Activated CD4-positive, CD25-positive, alpha-beta regulatory T cell treated with anti-CD3 and anti-CD28 coated beads, Interleukin-2, amount 50 U/mL, for 24 hours (primary cell): Measurements from ENCODE around the gene RGS18.
"Not testable (repeated sequence)": the region's sequence is repeated elsewhere in the genome, so short reads cannot be mapped to it uniquely, and the experiment has no call there.

Experiments
- ATAC-seq, 2 donors: fragments of 150-1000 bp; cut with Tn5 transposase; one replicate each; pipeline ENCODE4 v1.10.0; 2021; ENCODE audit warnings: mild to moderate bottlenecking in 1 of 2, moderate library complexity in 1 of 2

RGS18 gene, protein sequence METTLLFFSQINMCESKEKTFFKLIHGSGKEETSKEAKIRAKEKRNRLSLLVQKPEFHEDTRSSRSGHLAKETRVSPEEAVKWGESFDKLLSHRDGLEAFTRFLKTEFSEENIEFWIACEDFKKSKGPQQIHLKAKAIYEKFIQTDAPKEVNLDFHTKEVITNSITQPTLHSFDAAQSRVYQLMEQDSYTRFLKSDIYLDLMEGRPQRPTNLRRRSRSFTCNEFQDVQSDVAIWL

DNA sequence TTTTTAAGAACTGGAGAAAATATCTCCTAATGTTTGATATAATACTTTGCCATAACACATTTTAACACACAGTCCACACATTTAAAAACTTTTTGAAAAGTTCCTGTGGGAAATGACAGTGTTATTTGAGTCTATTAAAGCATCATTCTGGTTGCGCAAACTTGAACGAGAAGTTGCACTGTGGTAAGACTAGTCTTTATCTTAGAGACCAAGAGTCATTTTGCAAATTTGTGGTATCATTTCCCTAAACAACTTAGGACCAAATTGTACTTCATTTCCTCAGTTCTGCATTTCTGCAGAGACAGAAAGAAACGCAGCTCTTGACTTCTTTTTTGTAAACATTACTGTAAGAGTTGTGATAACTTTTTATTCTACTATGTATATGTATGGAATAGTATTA lies at the start of gene RGS18:
RGS18 (plus strand) TSS at position 282 of the 400 bp plus-strand sequence. CDS start 176 bp downstream, outside the sequence.
- no peak for ATAC-seq

DNA sequence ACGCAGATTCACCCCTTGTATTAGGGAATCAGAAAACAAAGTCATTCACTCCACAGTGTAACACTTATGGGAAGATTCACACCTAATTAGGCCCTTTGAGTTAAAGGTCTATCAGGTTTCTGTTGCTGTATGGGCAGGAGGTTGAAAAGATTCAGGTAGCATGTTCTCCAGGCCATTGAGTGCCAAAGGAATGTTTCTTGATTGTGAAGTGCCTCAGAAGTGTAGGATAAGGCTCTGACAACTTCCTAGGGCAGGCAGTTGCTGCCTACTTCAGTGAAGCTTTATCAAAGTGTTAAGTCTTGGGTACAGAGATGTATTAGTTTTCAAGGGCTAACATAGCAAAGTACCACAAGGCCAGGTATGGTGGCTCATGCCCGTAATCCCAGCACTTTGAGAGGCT lies 48.7 kb upstream of the RGS18 start:
- ATAC-seq = no peak

DNA sequence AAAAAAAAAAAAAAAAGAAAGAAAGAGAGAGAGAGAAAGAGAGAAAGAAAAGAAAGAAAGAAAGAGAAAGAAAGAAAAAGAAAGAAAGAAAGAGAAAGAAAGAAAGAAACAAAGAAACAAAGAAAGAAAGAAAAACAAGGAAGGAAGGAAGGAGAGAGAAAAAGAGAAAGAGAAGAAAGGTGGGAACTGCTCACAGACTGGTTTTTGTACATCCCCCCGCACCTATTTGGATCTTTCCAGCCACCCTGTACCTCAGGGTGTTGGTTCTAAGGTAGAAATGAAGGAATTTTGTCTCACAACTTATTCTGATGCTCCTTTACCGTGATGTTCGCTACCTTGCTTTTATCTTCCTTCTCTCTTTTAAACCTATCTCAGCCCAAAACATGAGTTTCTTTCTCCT lies 43.3 kb upstream of the RGS18 start:
- no peak for ATAC-seq

DNA sequence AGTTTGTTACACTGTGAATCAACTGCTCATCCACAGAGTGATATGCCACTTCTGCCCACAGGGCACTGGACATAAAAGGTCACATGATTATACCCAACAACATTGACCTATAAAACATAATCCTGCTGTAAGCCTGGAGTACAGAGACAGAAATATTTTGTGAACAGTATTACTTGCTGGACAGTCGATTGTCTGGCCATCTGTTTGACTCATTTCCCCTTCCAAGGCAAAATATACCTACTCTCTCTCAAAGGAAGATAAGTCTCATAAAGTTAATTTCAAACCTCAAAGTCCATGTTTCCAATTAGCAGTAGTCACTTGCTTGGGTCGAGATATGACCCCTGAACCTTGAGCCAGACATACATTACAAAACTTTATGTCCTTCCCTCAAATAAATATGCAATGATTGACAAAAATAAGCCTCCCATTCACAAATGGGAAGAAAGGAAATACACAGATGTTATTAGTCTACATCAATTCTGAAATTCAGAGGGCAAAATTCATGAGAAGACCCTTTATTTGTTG lies 39.3 kb upstream of the RGS18 start:
- no peak for ATAC-seq

DNA sequence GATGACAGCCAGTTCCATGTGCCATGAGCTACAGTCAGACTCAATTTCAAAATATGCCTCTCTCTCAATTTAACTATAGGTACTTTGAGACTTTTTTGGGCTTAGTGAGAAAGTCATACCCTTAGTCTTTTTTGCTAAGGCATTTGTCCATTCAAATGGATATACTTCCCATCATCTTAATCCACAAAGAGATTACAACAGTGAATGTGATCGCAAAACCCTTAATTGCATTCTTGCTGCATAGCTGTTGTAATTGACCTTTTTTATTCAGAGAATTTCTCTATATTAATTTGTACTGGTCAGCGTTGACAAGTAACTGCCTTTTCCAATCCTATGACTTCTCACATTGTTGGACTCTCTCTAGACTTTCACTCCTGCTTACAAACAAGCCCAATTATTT lies 38.6 kb upstream of the RGS18 start:
- ATAC-seq = no peak

DNA sequence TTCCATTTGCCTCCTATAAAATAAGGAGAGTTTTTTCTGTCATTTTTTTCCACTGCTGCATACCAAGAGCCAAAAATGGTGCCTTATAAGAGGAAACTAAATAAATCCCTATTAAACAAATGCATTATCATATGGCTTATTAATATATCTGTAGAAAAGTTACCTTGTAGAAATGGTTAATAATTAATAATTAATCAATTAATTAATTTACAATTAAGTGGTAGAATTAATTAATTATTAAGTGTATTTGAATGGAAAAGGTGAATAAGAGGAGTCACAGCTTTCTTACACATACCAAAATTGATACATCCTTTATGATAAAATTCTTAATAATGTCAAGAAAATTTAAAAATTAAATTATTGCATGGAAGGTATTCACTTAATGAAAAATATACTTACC lies 35.6 kb upstream of the RGS18 start:
- no peak for ATAC-seq

DNA sequence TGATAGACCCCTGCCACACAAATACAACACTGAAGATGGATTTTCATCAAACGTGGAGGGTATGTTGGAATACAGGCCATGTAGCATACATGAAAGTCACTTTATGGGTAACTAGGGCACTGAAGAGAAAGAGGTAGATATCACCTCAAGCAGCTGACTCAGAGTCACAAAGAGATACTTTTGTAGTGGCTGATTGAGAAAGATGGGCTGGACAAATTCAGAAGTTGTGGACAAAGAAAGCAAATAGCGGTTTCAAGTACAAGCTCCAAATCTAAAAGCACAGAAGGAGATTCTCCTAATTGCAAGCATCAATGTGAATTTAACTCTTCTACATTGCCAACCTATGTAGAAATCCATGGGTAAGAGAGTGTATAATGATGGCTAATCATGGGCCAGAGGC lies 35.0 kb upstream of the RGS18 start:
- no peak for ATAC-seq

DNA sequence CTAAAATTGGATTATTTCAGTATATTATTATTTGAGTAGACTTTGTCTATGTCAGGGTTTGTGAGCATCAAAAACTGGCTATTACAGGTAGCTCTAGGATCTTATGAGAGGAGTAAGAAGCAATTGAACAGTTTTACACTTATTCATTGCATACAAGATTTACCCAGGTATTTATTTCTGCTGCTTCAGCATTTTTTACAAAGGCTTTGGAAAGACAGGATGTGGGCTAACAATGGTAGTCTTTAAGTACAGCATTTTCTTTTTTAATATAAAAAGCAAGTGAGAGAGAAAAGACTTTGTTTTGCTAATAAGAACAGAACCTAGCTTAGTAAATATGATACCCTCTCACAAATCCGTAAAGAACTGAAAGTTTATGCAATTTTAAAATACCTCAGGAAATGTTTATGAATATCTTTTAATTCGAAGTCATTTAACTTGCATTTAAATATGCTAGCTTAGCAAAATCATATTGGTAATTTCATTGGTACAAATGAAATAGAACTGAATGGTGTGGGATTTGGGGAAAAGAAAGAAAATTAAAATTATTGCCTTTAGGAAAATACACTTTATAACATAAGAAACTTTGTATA lies 32.1 kb upstream of the RGS18 start:
- ATAC-seq = no peak

DNA sequence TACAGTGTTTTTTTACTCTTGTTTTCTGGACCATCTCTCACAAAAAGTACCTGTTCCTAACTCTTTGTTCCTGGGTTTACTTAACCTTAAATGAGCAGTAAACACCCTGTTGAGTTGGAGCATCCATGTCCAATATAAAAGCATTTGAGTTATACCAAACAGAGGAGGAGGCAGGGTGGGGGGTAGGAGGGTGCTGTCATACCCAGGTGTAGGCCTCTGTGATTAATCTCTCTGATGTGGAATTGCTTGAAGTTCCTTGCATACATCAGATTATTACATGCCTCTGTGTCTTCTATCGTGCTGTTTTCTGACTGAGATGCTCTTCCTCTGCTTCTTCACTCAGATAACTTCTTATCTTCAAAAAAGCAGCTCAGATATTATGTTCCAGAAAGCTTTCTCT lies 28.1 kb upstream of the RGS18 start:
- no peak for ATAC-seq

DNA sequence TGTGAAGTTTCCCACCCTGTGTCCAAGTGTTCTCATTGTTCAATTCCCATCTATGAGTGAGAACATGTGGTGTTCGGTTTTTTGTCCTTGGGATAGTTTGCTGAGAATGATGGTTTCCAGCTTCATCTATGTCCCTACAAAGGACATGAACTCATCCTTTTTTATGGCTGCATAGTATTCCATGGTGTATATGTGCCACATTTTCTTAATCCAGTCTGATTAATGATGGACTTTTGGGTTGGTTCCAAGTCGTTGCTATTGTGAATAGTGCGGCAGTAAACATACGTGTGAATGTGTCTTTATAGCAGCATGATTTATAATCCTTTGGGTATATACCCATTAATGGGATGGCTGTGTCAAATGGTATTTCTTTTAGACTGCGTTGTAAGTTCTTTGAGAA lies 27.4 kb upstream of the RGS18 start:
- ATAC-seq = not testable (repeated sequence)

DNA sequence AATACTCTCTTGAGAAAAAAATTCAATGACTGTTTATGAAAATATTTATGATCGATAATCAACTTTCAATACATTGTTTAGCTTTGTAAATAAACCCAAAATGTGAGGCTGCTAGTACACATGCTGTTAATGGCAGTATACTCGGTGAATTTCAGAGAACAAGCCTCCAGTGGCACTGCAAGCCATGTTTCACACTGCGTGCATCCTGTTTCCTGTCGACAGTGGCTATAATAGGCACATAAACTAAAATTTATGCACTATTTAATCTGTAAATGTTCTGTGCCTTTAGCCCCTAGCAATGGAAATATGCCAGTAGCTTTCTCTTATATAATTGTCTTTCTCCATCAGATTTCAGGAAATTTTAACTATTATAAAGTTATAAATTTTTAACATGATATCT lies 26.3 kb upstream of the RGS18 start:
- ATAC-seq = no peak

DNA sequence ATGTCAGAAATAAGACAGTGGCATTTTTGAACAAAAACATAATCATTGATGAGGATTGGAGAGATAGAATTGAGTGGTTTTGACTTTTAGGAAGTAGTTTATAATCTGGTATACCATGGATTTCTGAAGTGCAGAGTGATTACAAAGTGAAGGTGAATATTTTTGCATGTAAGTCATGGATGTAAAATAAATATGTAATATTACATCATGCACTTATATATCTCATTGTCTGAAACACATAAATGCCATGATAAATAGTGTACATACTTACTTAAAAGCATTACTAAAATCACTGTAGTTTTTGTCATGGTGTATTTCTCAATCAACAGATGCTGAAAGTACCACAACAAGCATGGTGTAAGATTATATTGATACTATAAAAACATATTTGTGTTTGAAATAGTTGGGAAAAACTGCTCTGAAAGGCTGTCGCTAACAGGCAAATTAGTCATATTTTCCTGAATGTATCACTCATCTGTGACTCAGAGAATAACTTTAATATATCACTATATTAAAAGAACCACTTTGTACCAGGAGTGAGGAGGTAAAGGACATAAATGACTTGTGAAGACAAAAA lies 24.8 kb upstream of the RGS18 start:
- ATAC-seq = no peak

DNA sequence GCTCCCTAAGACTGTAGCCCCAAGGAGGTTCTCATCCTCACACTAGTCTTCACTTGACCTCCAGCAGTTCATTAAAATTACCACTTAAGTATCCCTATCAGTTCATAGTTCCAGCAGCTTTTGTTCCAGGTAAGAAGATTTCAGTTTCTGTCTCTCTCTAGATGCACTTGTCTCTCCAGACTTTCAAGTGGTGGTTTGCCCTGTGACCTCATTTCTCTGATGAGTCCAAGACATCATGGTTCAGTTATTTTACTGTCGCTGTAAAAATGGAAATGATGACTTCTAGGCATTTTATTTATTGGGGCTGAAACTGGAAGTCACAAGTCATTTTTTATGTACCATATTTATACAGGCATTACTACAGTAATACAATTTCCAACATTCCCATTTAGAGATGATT lies 17.9 kb upstream of the RGS18 start:
- no peak for ATAC-seq

DNA sequence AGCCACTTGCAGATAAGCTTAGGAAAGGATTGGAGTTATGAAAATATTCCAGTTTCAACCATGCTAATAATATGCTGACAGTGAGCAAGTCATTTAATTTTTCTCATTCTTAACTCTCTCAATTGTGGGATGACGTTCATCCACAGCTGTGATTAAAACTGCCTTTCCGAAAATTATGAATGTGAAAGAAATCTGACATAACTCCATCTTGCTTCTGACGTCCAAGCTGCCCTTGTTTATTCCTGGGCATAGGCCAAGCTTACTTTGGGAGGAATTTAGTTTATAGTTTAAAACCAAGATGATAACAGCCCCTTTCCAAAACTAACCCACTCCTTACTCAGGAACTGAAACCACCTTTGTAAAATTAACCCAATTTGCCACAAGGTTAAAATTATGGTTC lies 11.0 kb upstream of the RGS18 start:
- ATAC-seq = no peak

DNA sequence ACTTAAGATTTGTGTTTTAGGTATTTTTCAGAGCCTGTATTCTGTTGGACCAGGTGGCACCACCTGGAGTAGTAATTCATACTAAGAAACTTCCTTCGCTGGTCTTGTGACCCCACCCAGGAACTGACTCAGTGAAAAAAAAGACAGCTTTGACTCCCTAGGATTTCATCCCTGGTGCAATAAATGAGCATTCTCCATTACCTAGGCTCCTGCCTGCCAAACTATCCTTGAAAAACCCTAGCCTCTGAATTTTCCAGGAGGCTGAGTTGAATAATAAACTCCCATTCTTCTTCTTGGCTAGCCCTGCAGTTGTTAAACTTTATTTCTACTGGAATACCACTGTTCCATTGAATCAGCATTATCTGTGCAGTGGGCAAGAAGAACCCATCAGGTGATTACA lies 10.6 kb upstream of the RGS18 start:
- ATAC-seq = no peak

DNA sequence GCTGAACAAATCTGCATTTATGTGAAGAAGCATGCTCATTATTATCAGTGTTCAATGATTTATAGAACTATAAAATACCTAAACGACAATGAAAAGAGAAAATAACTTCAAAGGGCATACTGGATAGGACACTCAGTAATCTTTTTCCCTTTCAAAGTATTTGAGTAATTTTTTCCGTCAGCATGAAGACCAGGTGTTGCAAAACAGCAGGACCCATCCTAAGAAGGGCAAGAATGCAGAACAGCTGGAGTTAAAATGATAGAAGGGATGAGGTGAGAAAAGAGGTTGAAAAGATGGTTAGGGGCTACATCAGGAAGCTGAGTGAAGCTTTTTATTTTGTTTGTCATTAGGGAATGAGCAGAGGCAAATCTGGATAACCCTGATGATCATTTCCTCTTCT lies 7.1 kb upstream of the RGS18 start:
- ATAC-seq = no peak

DNA sequence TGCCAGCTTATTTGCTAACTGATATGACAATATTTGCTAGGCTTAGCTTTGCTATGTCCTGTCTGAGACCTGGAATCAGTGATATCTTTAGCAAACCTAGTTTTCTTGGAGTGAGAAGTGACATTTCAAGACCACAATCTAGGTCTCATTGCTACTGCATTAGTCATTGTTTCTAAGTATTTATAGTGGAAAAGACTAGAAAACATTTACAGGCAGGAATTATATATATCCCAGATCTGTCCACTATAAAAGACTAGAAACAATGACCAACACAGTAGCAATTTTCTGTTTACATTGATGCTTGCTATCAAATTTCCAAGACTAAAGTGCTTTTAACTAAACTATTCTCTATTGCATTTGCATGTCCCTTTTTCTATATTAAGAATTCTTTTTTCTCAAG lies 5.0 kb upstream of the RGS18 start:
- ATAC-seq = no peak

DNA sequence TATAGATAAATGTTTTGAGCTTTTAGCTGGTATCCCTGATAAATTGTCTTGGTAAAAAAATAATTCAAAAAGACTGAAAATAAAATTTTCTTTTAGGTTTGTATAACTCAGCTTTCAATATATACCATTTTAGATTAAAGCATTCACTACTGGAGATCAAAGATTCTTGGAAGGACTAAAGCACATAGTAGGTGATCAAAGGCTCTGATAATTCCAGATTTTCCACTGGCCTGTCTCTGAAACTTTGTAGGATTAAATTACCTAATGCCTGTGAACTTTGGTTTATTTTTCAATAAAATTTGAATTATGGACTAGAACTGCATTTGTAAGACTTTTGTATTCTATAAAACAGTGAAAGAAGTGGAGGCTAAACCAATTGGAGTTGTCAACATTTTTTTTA lies 1.2 kb upstream of the RGS18 start:
- ATAC-seq = no peak

DNA sequence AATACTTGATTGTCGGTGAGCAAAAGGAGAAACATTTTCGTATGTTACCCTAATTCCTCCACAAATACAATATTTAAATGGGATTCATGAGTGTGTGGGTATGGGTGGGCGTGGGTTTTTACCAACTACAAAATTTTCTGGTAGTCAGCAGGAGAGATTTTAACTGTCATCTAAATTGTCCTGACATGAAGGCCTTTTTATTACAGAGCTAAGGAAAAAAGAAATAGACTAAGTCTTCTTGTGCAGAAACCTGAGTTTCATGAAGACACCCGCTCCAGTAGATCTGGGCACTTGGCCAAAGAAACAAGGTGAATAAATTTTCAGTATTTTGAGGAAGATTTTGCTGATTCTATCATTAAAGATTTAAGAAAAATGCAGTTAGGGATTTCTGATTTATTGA lies 752 bp downstream of the RGS18 start:
- ATAC-seq = no peak

DNA sequence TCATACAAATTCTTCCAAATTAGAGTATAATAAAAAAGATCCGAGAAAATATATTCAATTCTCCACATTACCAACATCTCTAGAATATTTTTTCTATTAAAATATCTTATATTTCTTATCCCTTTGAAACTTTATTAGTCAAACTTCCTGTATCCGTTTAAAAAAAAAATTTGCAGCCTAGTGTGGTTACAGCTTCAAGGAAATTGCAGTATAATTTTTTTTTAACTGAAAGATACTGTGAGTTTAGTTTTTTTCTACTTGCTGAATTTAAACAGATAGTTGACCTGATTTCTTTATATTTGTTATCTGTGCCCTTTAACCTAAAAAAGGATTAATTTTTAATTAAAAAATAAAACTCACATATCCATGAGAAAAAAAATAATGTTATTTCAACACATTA lies 1.5 kb downstream of the RGS18 start:
- no peak for ATAC-seq

DNA sequence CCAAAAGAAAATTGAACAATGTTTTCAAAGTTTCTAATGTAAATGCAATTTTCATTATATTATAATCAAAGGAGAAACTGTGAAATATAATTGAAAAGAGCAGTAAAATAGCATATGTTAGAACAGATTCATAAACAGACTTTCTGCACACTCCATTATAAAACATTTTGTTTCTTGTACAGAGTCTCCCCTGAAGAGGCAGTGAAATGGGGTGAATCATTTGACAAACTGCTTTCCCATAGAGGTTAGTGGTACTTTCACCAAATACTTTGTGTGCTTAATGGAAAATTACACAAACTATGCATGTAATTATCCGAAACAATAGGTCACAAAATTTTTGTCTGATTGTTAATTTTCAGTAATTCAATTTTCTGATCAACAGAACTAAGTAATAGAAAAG lies 1.9 kb downstream of the RGS18 start:
- ATAC-seq = no peak

DNA sequence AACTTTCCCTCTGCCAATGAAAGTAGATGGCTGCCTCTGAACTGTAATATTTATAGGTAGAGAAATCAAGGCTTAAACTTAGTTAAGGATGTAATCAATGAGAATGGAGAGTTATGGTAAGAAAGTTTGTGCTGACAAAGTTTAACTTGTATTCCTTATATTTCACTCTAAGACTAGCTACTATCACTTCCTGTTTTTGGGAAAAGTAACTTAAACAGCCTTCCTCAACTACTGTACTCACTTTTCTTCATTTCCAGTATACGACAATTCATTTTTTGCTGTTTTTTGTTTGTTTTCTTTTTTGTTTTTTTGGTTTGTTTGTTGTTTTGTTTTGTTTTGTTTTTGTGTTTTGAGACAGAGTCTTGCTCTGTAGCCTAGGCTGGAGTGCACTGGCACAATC lies 3.7 kb downstream of the RGS18 start:
- ATAC-seq = no peak

DNA sequence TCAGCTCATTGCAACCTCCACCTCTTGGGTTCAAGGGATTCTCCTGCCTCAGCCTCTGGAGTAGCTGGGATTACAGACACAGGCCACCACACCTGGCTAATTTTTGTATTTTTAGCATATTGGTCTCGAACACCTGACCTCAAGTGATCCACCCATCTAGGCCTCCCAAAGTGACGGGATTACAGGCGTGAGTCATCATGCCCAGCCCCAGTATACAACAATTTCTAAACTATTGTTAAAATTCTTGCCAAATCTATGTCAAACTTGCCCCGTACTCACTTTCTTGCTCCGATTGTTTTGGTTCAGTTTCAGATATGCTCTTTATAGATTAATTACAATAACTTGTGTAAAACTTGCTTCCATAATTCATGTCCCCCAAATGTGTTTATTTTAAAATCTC lies 4.1 kb downstream of the RGS18 start:
- no peak for ATAC-seq

DNA sequence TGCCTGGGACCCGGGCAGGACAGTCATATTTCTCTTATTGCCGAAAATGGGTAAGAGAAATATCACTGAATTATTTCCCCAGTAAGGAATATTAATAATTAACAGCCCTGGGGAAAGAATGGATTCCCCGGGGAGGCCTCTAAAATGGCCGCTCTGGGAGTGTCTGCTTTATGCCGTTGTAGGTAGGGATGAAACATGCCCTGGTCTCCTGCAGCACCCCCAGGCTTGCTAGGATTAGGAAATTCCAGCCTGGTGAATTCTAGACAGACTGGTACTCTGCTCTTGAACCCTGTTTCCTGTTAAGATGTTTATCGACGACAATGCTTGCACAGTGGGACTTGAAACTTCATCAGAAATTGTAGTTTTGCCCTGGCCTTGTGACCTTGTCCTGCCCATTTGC lies 6.7 kb downstream of the RGS18 start:
- not testable (repeated sequence) for ATAC-seq

DNA sequence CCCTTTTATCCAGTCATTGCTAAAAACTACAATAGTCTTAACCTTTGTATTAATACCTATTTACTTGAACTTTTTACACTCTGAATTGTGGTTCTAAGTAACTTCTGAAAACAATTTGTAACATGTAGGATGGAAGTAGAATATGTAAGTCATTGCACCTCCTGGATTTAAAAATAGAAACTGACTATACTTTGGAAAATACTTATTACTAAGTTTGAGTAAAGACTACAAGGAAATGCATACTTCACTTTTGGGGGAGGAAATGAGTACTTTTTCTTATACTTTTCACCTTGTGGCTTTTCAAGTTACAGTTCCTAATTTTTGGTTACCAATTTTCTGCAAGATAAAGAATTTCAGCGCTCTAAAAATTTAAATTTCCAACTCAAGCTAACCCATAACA lies 8.7 kb downstream of the RGS18 start:
- no peak for ATAC-seq
